Suppressor macrophage (primary cell): Measurements from ENCODE around the gene MLLT3.

ENCODE experiments used
- DNase-seq, 4 experiments: peaks; one replicate each; pipeline ENCODE4 v3.0.0-alpha.2; 2020 to 2022

The MLLT3 gene

DNA sequence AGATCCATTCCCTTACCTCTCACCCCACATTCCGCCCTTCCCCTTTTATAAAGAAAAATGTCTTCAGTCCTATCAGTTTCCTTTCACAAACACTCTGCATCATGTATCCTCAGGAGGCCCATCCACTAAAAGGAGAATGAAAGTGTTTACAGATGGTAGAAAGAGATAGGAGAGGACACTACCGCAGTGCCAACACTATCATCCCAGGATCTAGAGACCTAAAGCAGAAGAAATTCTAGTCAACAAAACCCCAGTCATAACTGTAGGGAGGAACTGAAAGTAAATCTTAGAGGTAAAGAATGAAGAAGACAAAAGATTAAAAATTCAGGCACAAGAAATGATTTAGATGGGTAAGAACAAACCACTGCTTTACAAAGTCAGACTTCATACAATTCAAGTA, 114.1 kb downstream of the MLLT3 start:
- peak in 3 of 4 experiments; percentile 3 to 23 (median 21) for DNase-seq

GRCh38 chr9:20507431-20507830, 114.9 kb downstream of the MLLT3 start:
- peak; percentile 5 to 70 (median 47) for DNase-seq

- DNase-seq: no peak
Measured at GRCh38 chr9:20506099-20506900, 116.0 kb downstream of the MLLT3 start.

- DNase-seq: no peak
Measured at GRCh38 chr9:20505574-20505973, 116.7 kb downstream of the MLLT3 start.

DNA sequence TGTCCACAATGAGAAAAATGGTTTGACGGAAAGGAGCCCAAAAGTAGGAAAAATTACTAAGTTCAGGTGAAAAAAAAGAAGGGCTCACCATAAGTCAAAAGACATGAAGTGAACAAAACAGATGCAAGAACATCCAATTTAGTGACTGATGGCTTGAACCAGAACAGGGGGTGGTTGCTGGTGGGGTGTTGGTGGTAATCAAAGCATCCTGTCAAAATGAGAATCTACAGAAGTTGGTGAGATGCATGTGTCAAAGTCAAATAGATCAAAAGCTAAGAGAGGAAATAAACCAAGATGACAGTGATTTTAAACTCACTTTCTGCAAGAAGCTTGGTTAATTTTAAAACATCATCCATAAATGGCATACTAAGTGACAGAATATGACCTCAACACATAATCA, 117.4 kb downstream of the MLLT3 start:
- no peak for DNase-seq

DNA sequence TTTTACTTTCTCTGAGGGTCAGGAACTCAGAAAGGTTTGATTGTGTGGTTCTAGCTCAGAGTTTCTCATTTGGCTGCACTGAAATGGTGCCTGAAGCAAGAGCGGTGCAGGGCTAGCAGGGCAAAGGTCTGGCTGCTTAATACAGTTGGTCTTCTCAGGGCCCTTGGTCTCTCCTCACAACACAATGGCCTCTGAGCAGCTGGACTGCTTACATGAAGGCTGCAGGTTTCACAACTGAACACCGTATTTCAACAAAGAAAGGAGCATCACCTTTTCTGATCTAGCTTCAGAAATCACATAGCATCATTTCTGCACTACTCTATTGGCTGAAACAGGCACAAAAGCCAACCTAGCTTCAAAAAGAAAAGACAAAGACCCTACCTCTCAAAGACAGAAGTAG, 122.2 kb downstream of the MLLT3 start:
- DNase-seq: no peak

DNA sequence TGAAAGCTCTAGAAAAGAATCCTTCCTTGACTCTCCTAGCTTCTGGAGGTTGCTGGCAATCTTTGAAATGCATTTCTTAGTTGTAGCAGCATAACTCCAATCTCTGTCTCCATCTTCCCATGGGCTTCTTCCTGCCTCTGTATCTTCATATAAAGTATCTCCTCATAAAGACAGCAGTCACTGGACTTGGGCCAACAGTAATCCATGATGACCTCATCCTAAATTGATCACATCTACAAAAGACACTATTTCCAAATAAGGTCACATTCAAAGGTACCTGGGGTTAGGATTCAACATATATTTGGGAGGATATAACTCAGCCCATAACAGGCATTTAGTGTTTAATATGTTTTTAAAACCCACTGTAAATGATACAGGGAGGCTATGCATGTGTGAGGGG, 123.3 kb downstream of the MLLT3 start:
- no peak for DNase-seq

DNA sequence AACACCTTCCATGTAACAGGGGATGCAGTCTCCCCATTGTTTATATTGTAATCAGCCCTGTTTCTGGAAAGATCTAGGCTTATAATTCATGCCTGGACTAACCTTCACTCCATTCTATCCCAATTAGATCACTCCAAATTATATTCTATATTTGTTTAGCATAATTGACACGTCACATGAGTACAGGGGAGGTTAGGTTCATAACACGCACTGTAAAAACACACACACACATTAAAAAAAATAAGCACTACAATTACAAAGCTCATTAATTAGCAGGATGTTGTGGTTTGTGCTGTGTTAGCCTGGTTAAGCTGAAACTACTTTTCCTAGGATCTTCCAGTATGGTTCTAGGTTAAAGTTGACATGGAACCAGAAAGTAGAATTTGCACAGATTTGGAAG, 126.0 kb downstream of the MLLT3 start:
- no peak for DNase-seq

DNA sequence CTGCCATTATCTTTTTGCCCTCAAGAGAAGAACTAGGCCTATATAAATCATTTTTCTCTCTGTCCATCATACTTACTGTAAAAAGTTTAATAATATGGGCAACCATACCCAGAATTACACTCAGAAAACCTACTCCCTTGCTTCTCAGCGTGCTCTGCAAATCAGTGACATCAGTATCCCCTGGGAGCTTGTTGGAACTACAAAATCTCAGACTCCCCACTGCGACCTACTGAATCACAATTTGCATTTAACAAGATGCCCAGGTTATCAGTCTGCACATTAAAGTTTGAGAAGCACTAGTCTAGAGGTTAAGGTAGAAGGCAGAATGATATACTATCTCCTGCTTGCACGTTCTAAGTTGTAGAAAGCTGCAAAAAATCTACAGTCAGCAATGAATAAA, 127.2 kb downstream of the MLLT3 start:
- no peak for DNase-seq

DNA sequence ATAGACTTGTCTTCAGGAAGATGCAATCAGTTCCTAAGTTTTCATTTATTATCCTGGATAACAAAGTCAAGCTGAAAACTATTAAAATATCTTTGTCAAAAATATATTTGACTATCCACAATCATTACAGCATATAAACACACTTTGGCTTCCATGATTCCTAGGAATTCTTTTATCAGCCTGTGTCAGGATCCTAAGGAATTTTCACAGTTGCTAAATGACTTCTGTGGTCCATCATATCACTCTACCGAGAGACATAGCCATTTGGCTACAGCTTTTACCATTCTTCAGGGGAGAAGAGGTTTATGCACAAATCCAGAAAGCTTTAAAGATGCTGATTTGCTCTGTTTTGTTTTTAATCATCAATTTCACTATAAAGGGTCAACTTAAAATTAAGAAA, 128.3 kb downstream of the MLLT3 start:
- no peak for DNase-seq

GRCh38 chr9:20492772-20493171, 129.5 kb downstream of the MLLT3 start:
- DNase-seq: no peak

DNA sequence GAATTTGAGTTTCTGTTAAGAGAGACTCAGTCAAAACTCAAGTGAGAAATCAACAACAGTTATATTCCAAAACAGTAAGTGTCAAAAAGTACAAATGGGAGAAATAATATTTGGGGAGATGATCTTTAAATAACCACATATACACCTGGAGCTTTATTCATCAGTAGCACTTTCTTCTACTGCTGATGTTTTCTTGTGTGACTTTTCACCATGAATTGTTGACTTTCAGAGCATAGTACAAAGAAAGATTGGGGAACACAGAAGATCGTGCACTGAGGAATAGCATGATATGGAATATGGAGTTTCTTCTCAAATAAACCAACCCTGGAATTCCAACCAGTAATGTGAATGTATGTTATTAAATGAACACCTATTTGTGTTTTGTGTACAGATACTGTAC, 130.7 kb downstream of the MLLT3 start:
- no peak for DNase-seq

- DNase-seq: no peak
Measured at GRCh38 chr9:20490246-20490834, 132.0 kb downstream of the MLLT3 start.

- DNase-seq: no peak
Measured at GRCh38 chr9:20488691-20489090, 133.6 kb downstream of the MLLT3 start.

DNA sequence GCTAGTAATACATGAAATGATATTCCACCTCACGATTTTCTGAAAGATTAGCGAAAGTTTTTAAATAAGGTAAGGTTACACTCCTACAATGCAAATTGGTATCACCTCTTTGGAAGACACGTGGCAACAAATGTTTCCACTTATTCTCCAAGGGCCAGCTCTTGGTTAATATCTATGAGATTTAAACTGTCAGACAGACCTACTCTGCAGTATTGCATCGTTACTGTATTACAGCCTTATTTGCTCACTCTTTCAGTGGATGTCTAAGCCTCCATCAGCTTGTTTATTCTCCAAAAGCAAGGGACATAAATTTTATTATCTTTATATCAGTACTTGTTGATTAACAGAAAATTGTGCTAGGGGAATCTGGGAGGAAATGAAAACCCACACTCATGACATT, 135.7 kb downstream of the MLLT3 start:
- no peak for DNase-seq

GRCh38 chr9:20481437-20481836, 140.9 kb downstream of the MLLT3 start:
- DNase-seq: no peak

- DNase-seq: no peak
Measured at GRCh38 chr9:20480249-20480648, 142.1 kb downstream of the MLLT3 start.

GRCh38 chr9:20479419-20480155, 142.7 kb downstream of the MLLT3 start:
- DNase-seq: peak; percentile 20 to 46 (median 36)

DNA sequence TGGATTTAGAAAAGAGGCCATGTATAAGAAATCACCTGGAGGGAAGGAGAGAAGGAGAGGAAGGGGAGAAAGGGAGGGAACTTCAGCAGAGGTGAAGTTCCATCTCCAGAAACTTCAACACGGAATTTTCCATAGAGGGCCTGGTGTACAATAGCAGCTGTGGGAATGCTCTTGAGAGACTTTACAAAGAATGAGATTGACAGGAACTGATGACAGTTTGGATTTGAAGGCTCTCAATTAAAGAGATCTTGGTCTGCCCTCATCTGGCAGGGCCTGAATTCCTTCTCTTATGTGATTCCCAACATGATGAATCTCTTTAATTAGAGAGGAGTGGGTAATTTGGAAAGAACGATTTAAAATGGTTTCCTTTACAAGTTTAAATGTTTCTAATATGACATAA, 143.5 kb downstream of the MLLT3 start:
- DNase-seq: no peak

- DNase-seq: no peak
Measured at GRCh38 chr9:20477940-20478620, 144.2 kb downstream of the MLLT3 start.

GRCh38 chr9:20476912-20477521, 145.3 kb downstream of the MLLT3 start:
- DNase-seq: no peak

GRCh38 chr9:20474496-20474895, 147.8 kb downstream of the MLLT3 start:
- no peak for DNase-seq

GRCh38 chr9:20473515-20474013, 148.7 kb downstream of the MLLT3 start:
- DNase-seq: no peak
